ENCODE data around the gene ZG16.

ZG16 gene

GRCh38 chr16:29802416-29802935 lies 24.4 kb downstream of the ZG16 start:
- no peak for TF ChIP-seq YY1 (IDR thresholded peaks at IDR 0.05; ENCODE audit: low read depth)
- no peak for TF ChIP-seq TAF1 (IDR thresholded peaks at IDR 0.05; ENCODE audit: low read depth)
- no peak for TF ChIP-seq RAD21 (IDR thresholded peaks at IDR 0.05; ENCODE audit: low read depth)
- TF ChIP-seq EP300 (IDR thresholded peaks at IDR 0.05; ENCODE audit: borderline replicate concordance): no peak
- TF ChIP-seq TCF12 (IDR thresholded peaks at IDR 0.05; ENCODE audit: low read depth): no peak
- no peak for TF ChIP-seq NFIC (IDR thresholded peaks at IDR 0.05)
- no peak for TF ChIP-seq CEBPB (IDR thresholded peaks at IDR 0.05)
- TF ChIP-seq EGR1 (IDR thresholded peaks at IDR 0.05): no peak
- no peak for TF ChIP-seq FOXM1 (IDR thresholded peaks at IDR 0.05; ENCODE audit: borderline replicate concordance, low read depth)
- TF ChIP-seq CREB1 (IDR thresholded peaks at IDR 0.05; ENCODE audit: low read depth): no peak
- no peak for TF ChIP-seq USF1 (IDR thresholded peaks at IDR 0.05)

GRCh38 chr16:29804020-29804419 lies 26.0 kb downstream of the ZG16 start:
- TF ChIP-seq TAF1 (IDR thresholded peaks at IDR 0.05; ENCODE audit: low read depth) (no peak), ZBTB7A (IDR thresholded peaks at IDR 0.05; ENCODE audit: low read depth) (no peak), CREB1 (IDR thresholded peaks at IDR 0.05; ENCODE audit: low read depth) (no peak)

GRCh38 chr16:29804455-29805231 lies 26.6 kb downstream of the ZG16 start:
- TF ChIP-seq EP300 (IDR thresholded peaks at IDR 0.05; ENCODE audit: borderline replicate concordance) (no peak), TEAD4 (IDR thresholded peaks at IDR 0.05) (0 out of 2 replicates have a peak, but pooled peaks have one; percentile 4), TAF1 (IDR thresholded peaks at IDR 0.05; ENCODE audit: low read depth) (no peak)

- no peak for TF ChIP-seq CREB1 (IDR thresholded peaks at IDR 0.05; ENCODE audit: low read depth)
- TF ChIP-seq TEAD4 (IDR thresholded peaks at IDR 0.05): peak; percentile 47
- peak; percentile 85 for TF ChIP-seq TCF12 (IDR thresholded peaks at IDR 0.05; ENCODE audit: low read depth)
- TF ChIP-seq NFIC (IDR thresholded peaks at IDR 0.05): no peak
- TF ChIP-seq YY1 (IDR thresholded peaks at IDR 0.05; ENCODE audit: low read depth): peak; percentile 95
- TF ChIP-seq REST (IDR thresholded peaks at IDR 0.05; ENCODE audit: low read depth): no peak
- TF ChIP-seq MAX (IDR thresholded peaks at IDR 0.05): peak; percentile 94
- TF ChIP-seq EGR1 (IDR thresholded peaks at IDR 0.05): peak; percentile 85
- TF ChIP-seq TAF1 (IDR thresholded peaks at IDR 0.05; ENCODE audit: low read depth): peak; percentile 69; the same call in 1 of the 2 replicates
- TF ChIP-seq RAD21 (IDR thresholded peaks at IDR 0.05; ENCODE audit: low read depth): no peak
- TF ChIP-seq FOXM1 (IDR thresholded peaks at IDR 0.05; ENCODE audit: borderline replicate concordance, low read depth): peak; percentile 70; the same call in 1 of the 2 replicates
- peak; percentile 65 for TF ChIP-seq EP300 (IDR thresholded peaks at IDR 0.05; ENCODE audit: borderline replicate concordance)
- peak; percentile 67 for TF ChIP-seq USF1 (IDR thresholded peaks at IDR 0.05)
- no peak for TF ChIP-seq CEBPB (IDR thresholded peaks at IDR 0.05)
- TF ChIP-seq ZBTB7A (IDR thresholded peaks at IDR 0.05; ENCODE audit: low read depth): peak; percentile 80; the same call in 1 of the 2 replicates
These were observed 27.4 kb downstream of the ZG16 start for GRCh38 chr16:29805232-29806098.

GRCh38 chr16:29806099-29806579 lies 28.1 kb downstream of the ZG16 start, which contains the start of gene MAZ:
Gene MAZ, plus strand, starts transcription at chr16:29806529. Its CDS starts 173 bp downstream, at chr16:29806702.
- TF ChIP-seq TAF1 (IDR thresholded peaks at IDR 0.05; ENCODE audit: low read depth) (0 out of 2 replicates have a peak, but pooled peaks have one; percentile 2), TEAD4 (IDR thresholded peaks at IDR 0.05) (no peak)

GRCh38 chr16:29806641-29807425 lies 28.8 kb downstream of the ZG16 start:
- TF ChIP-seq TCF12 (IDR thresholded peaks at IDR 0.05; ENCODE audit: low read depth): peak; percentile 41; the same call in 1 of the 2 replicates
- TF ChIP-seq CREB1 (IDR thresholded peaks at IDR 0.05; ENCODE audit: low read depth): no peak
- TF ChIP-seq ZBTB7A (IDR thresholded peaks at IDR 0.05; ENCODE audit: low read depth): 0 out of 2 replicates have a peak, but pooled peaks have one; percentile 33
- peak; percentile 60 for TF ChIP-seq TAF1 (IDR thresholded peaks at IDR 0.05; ENCODE audit: low read depth)
- no peak for TF ChIP-seq TEAD4 (IDR thresholded peaks at IDR 0.05)
- no peak for TF ChIP-seq USF1 (IDR thresholded peaks at IDR 0.05)
- TF ChIP-seq MAX (IDR thresholded peaks at IDR 0.05): peak; percentile 78
- TF ChIP-seq REST (IDR thresholded peaks at IDR 0.05; ENCODE audit: low read depth): no peak
- no peak for TF ChIP-seq CEBPB (IDR thresholded peaks at IDR 0.05)
- TF ChIP-seq NFIC (IDR thresholded peaks at IDR 0.05): no peak
- TF ChIP-seq RAD21 (IDR thresholded peaks at IDR 0.05; ENCODE audit: low read depth): no peak
- TF ChIP-seq FOXM1 (IDR thresholded peaks at IDR 0.05; ENCODE audit: borderline replicate concordance, low read depth): no peak
- TF ChIP-seq YY1 (IDR thresholded peaks at IDR 0.05; ENCODE audit: low read depth): no peak
- peak; percentile 28; the same call in 1 of the 2 replicates for TF ChIP-seq EP300 (IDR thresholded peaks at IDR 0.05; ENCODE audit: borderline replicate concordance)
- TF ChIP-seq EGR1 (IDR thresholded peaks at IDR 0.05): no peak
